ENCODE data around the gene CNOT10. TPM values are rescaled to one million over a fixed set of nuclear protein-coding genes. Genes with fewer than 3 reads are reported as not detected.

CNOT10 gene
- total RNA-seq = 11.6 and 15.2 TPM in 2 replicates

GRCh38 chr3:32684800-32685542 is at the start of gene CNOT10:
Gene CNOT10 (plus strand): TSS chr3:32685188. CDS start chr3:32685461, 273 bp downstream.

DNA sequence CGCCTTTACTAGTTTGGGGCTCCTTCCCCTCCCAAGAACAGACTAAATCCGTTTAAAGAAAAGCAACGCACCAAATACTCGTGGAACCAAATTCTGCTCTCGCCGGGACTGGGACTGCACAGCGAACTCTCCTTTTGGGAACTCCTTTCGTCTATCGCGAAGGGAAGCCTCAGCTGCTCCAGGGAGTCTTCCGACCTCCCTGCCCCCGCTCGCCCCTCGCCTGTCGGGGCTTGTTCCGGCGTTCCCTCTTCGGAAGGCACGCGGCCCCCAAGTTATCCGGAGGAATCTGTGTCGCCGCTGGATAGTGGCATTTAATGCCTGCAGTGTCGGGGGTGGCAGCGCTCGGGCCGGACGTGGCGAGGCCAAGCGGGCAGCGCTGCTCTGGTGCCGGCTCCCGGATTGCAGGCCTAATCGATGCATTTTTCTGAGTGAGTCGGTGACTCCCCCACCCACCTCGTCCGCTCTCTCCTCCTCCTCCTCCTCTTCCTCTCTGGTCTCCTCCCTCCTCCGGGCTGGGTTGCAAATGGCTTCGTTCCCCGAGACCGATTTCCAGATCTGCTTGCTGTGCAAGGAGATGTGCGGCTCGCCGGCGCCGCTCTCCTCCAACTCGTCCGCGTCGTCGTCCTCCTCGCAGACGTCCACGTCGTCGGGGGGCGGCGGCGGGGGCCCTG is 132.7 kb downstream of the CNOT10 start, which contains the start of gene TRIM71:
TRIM71 (plus strand) TSS at position 440 of the 671 bp plus-strand sequence; CDS start at position 524, 84 bp downstream.

Other genes starting within 250 kb of the CNOT10 start
- 123 and 131 TPM in 2 replicates for gene CMTM6, start 182.3 kb upstream of the CNOT10 start, total RNA-seq
- 50.0 and 51.1 TPM in 2 replicates for gene DYNC1LI1, start 114.3 kb upstream of the CNOT10 start, total RNA-seq
- not detected in 2 replicates for gene TRIM71, start 132.8 kb downstream of the CNOT10 start, total RNA-seq

All from mammary microvascular endothelial cell (primary cell).